ENCODE results near the gene TMEM45A. TPM values are rescaled to one million over a fixed set of nuclear protein-coding genes. Genes with fewer than 3 reads are reported as not detected.

Gene TMEM45A
- total RNA-seq, 2 donors from 2014 or later = 5.8 to 7.8 TPM

- Histone ChIP-seq H3K9me3 (ENCODE audit: control insufficient read depth, low read length) (no peaks in the 10 kb centered on the region), H3K4me1 (ENCODE audit: control insufficient read depth, insufficient read depth, low read length) (peaks cover 3% of the 10 kb centered on the region), H3K27ac (ENCODE audit: low read depth, low read length) (no peak overlapping the region), H3K4me3 (ENCODE audit: low read length) (no peak overlapping the region), H3K36me3 (ENCODE audit: control insufficient read depth, insufficient read depth, low read length) (no peaks in the 10 kb centered on the region), H3K27me3 (ENCODE audit: control insufficient read depth, insufficient read depth, low read length, poor library complexity, severe bottlenecking) (no peaks in the 10 kb centered on the region), H3K9ac (ENCODE audit: extremely low read depth, low read length, poor library complexity, severe bottlenecking) (no peak overlapping the region)
- DNase-seq = no peak
- TF ChIP-seq, protein P1, sequence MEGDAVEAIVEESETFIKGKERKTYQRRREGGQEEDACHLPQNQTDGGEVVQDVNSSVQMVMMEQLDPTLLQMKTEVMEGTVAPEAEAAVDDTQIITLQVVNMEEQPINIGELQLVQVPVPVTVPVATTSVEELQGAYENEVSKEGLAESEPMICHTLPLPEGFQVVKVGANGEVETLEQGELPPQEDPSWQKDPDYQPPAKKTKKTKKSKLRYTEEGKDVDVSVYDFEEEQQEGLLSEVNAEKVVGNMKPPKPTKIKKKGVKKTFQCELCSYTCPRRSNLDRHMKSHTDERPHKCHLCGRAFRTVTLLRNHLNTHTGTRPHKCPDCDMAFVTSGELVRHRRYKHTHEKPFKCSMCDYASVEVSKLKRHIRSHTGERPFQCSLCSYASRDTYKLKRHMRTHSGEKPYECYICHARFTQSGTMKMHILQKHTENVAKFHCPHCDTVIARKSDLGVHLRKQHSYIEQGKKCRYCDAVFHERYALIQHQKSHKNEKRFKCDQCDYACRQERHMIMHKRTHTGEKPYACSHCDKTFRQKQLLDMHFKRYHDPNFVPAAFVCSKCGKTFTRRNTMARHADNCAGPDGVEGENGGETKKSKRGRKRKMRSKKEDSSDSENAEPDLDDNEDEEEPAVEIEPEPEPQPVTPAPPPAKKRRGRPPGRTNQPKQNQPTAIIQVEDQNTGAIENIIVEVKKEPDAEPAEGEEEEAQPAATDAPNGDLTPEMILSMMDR (conservative IDR thresholded peaks at IDR 0.05) = no peak
- no peaks in the 10 kb centered on the region for H3K27me3 Mint-ChIP-seq (ENCODE audit: insufficient read depth)
- no peaks in the 10 kb centered on the region for H3K36me3 Mint-ChIP-seq (ENCODE audit: low read depth)
- no peak overlapping the region for H3K27ac Mint-ChIP-seq
- no CpG with 5 or more reads among the region's 3 CpGs for WGBS, 2 experiments (ENCODE audit: insufficient coverage in 1 of 2, insufficient read length in 1 of 2)
- H3K4me1 Mint-ChIP-seq = peaks cover 2% of the 10 kb centered on the region
- no peak overlapping the region for H3K4me3 Mint-ChIP-seq
- no peaks in the 10 kb centered on the region for H3K9me3 Mint-ChIP-seq
Observed at GRCh38 chr3:100531093-100531492, 38.7 kb downstream of the TMEM45A start.

DNA sequence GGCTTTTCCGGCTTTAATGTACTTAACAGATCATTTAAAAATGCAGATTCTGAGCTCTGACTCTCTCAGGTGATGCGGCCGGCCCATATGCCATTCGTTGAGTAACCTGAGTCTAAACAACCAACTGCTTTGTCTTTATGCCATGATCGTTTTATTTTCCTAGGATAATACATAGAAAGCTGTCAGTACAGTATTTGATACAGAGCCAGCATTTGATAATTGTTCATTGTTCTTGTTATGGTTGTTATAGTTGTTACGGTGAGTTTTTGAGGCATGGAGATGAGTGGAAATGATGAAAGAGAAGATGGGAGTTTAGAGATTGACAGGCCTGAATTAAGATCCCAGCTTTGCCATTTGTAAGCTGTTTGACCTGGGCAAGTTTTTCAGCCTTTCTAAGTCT, 40.0 kb downstream of the TMEM45A start:
- H3K27ac Mint-ChIP-seq = no peak overlapping the region
- Histone ChIP-seq H3K9ac (ENCODE audit: extremely low read depth, low read length, poor library complexity, severe bottlenecking) (no peak overlapping the region), H3K4me3 (ENCODE audit: low read length) (no peak overlapping the region), H3K9me3 (ENCODE audit: control insufficient read depth, low read length) (no peaks in the 10 kb centered on the region), H3K27ac (ENCODE audit: low read depth, low read length) (no peak overlapping the region), H3K27me3 (ENCODE audit: control insufficient read depth, insufficient read depth, low read length, poor library complexity, severe bottlenecking) (no peaks in the 10 kb centered on the region), H3K36me3 (ENCODE audit: control insufficient read depth, insufficient read depth, low read length) (no peaks in the 10 kb centered on the region), H3K4me1 (ENCODE audit: control insufficient read depth, insufficient read depth, low read length) (peaks cover 2% of the 10 kb centered on the region)
- no peak for DNase-seq
- no peaks in the 10 kb centered on the region for H3K9me3 Mint-ChIP-seq
- H3K36me3 Mint-ChIP-seq (ENCODE audit: low read depth) = no peaks in the 10 kb centered on the region
- TF ChIP-seq, protein P1 (conservative IDR thresholded peaks at IDR 0.05) = no peak
- WGBS, 2 experiments (ENCODE audit: insufficient coverage in 1 of 2, insufficient read length in 1 of 2) = 92 to 93% methylated on average over 6 of the region's 6 CpGs
- no peak overlapping the region for H3K4me3 Mint-ChIP-seq
- H3K4me1 Mint-ChIP-seq = peaks cover 1% of the 10 kb centered on the region
- no peaks in the 10 kb centered on the region for H3K27me3 Mint-ChIP-seq (ENCODE audit: insufficient read depth)

GRCh38 chr3:100533176-100533575, 40.8 kb downstream of the TMEM45A start:
- WGBS, 2 experiments (ENCODE audit: insufficient coverage in 1 of 2, insufficient read length in 1 of 2) = 92 to 100% methylated on average over 2 to 3 of the region's 3 CpGs
- no peak overlapping the region for H3K27ac Mint-ChIP-seq

More at GRCh38 chr3:100533176-100533575, 40.8 kb downstream of the TMEM45A start:
- Mint-ChIP-seq H3K27me3 (ENCODE audit: insufficient read depth) (no peaks in the 10 kb centered on the region), H3K4me1 (peaks cover 6% of the 10 kb centered on the region), H3K4me3 (no peak overlapping the region), H3K9me3 (no peaks in the 10 kb centered on the region), H3K36me3 (ENCODE audit: low read depth) (no peaks in the 10 kb centered on the region)
- H3K27me3 ChIP-seq (ENCODE audit: control insufficient read depth, insufficient read depth, low read length, poor library complexity, severe bottlenecking) = no peaks in the 10 kb centered on the region
- no peak overlapping the region for H3K4me3 ChIP-seq (ENCODE audit: low read length)
- no peak for DNase-seq
- TF ChIP-seq, protein P1 (conservative IDR thresholded peaks at IDR 0.05) = no peak
- H3K9me3 ChIP-seq (ENCODE audit: control insufficient read depth, low read length) = no peaks in the 10 kb centered on the region
- no peak overlapping the region for H3K27ac ChIP-seq (ENCODE audit: low read depth, low read length)
- H3K9ac ChIP-seq (ENCODE audit: extremely low read depth, low read length, poor library complexity, severe bottlenecking) = no peak overlapping the region
- H3K4me1 ChIP-seq (ENCODE audit: control insufficient read depth, insufficient read depth, low read length) = peaks cover 5% of the 10 kb centered on the region
- H3K36me3 ChIP-seq (ENCODE audit: control insufficient read depth, insufficient read depth, low read length) = no peaks in the 10 kb centered on the region

Data from endodermal cell (in vitro differentiated cells).